ENCODE measurements around the gene F10. TPM values are rescaled to one million over a fixed set of nuclear protein-coding genes. Genes with fewer than 3 reads are reported as not detected.

F10 gene
- total RNA-seq, 1 experiment from 2014 or later = not detected

DNA sequence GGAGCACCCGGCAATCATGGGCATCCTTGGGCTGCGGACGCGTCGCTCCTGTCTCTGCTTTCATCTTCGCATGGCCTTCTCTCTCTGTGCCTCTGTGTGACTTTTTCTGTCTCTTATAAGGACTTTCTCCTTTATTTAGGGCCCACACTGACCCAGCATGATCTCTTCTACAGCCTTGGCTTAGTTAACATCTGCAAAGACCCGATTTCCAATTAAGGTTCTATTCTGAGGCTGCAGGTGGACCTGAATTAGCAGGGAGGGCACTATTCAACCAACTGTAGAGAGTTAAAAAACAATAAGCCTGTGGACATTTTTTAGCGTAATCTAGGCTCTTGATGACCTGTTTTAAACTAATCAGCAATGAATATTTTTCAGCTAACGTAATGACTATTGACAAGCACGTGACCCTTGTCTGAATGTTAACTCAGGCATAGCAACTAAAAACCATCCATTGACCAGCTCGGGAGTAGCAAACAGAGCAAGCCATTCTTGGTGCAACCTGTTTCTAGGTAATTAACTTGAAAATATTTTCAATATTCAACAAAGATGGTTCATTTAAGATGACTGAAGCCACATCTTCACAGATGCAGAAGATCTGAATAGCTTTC lies 15.2 kb downstream of the F10 start:
- DNase-seq (ENCODE audit: low read depth) = no peak

GRCh38 chr13:113138792-113139551 lies 16.4 kb downstream of the F10 start:
- no peak for DNase-seq (ENCODE audit: low read depth)

- DNase-seq (ENCODE audit: low read depth) = no peak
These were observed 17.0 kb downstream of the F10 start for GRCh38 chr13:113139577-113139976.

GRCh38 chr13:113140677-113141600 lies 18.3 kb downstream of the F10 start:
- DNase-seq (ENCODE audit: low read depth) = no peak

GRCh38 chr13:113141601-113141970 lies 19.0 kb downstream of the F10 start:
- DNase-seq (ENCODE audit: low read depth) = no peak

DNA sequence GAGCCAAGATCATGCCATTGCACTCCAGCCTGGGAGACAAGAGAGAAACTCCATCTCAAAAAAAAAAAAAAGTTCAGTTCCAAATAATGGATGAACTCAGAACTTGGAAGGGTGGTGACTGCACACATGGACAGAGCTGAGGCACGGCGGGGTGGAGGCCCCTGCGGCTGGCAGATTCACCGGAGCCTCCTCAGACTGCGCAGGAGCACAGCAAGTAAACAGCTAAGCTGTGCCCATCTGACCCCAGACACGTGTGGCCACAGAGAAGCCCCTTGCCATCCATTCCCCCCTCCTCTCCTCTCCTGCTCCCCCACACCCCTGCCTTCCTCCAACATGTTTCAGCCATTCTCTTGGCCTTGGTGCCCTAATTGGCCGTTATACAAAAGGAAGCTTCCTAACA lies 20.3 kb downstream of the F10 start:
- DNase-seq (ENCODE audit: low read depth) = no peak

GRCh38 chr13:113143466-113144254 lies 21.1 kb downstream of the F10 start:
- no peak for DNase-seq (ENCODE audit: low read depth)

DNA sequence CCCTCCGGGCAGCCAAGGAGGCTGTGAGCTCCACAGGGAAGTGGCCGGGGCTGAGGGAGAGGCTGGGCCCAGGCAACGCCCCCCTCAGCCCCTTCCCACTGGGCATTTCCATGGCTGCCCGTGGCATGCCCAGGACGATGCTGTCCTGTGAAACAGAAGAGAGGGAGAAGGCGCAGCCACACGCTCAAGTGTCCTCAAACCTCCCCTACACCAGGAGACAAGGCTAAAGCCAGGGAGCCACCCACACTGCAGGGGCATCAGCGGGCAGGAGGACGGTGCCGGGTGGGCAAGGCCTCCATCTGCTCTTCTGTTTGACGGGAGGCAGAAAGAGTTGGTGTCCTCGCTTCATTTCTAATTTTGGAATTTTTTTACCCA lies 21.6 kb downstream of the F10 start:
- DNase-seq (ENCODE audit: low read depth) = no peak

DNA sequence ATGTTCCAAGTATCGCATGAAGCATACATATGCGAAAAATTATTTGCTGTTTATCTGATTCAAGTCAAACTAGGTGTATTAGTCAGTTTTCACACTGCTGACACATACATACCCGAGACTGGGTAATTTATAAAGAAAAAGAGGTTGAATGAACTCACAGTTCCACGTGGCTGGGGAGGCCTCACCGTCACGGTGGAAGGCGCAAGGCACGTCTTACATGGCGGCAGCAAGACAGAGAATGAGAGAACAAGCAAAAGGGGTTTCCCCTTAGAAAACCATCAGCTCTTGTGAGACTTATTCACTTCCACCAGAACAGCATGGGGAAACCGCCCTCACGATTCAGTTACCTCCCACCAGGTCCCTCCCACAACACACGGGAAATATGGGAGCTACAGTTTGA lies 22.9 kb downstream of the F10 start:
- no peak for DNase-seq (ENCODE audit: low read depth)

- DNase-seq (ENCODE audit: low read depth) = no peak
These were observed 23.5 kb downstream of the F10 start for GRCh38 chr13:113145911-113146598.

GRCh38 chr13:113146750-113147149 lies 24.2 kb downstream of the F10 start:
- no peak for DNase-seq (ENCODE audit: low read depth)

DNA sequence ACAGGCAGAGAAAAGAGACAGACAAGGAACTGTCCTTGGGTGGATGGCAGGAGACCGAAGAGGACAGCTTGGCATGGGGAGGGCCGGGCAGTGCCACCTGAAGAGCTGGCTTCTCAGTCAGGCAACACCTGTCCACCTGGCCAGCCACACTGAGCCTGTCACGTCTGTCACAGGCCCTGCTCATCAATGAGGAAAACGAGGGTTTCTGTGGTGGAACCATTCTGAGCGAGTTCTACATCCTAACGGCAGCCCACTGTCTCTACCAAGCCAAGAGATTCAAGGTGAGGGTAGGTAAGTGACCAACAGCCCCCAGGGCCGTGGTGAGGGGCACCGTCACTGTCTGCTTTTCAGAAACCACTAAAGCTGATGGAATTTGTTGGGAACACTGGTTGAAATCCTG lies 24.6 kb downstream of the F10 start:
- DNase-seq (ENCODE audit: low read depth) = no peak

- no peak for DNase-seq (ENCODE audit: low read depth)
These were observed 25.8 kb downstream of the F10 start for GRCh38 chr13:113148407-113148806.

DNA sequence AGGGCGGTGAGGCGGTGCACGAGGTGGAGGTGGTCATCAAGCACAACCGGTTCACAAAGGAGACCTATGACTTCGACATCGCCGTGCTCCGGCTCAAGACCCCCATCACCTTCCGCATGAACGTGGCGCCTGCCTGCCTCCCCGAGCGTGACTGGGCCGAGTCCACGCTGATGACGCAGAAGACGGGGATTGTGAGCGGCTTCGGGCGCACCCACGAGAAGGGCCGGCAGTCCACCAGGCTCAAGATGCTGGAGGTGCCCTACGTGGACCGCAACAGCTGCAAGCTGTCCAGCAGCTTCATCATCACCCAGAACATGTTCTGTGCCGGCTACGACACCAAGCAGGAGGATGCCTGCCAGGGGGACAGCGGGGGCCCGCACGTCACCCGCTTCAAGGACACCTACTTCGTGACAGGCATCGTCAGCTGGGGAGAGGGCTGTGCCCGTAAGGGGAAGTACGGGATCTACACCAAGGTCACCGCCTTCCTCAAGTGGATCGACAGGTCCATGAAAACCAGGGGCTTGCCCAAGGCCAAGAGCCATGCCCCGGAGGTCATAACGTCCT lies 26.4 kb downstream of the F10 start:
- DNase-seq (ENCODE audit: low read depth) = no peak

DNA sequence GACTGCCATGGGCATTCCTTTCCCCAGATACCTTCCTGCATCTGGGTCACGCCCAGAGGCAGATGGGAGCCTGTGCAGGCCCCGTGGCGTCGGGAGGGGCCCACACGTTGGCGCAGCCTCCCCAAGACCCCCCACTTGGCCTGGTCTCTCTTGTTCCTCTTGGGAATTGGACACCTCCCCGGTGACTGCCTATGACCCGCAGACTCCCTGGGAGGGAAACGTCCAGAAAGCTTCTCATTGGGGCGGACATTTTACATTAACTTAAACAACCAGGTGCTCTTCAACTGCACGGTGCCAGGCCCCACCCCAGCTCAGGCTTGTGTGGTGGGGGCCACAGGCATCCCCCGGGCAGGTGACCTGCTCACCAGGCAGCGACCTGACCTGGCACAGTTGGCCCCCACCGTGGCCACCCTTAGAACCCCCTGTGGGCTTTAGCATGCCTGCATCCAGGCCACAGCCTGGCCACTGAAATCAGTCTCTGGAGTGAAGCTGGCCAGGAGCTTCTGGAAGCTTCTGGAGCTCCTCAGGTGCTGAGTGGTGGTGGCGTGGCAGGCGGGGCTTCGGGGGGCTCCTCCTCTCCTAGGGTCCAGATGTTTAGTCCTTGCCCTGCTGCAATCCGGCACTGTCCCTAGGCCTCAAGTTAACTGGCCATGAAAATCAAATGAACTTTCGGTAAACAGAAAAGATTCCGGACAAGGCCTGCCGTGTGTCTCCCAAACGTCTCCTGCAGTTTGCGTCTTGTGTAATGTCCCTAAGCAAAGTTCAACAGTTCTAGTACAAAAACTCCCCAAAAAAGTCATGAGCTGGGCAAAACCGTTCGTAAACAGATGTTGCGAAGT lies 27.3 kb downstream of the F10 start:
- no peak for DNase-seq (ENCODE audit: low read depth)

GRCh38 chr13:113150550-113151365 lies 28.2 kb downstream of the F10 start:
- DNase-seq (ENCODE audit: low read depth) = no peak

- DNase-seq (ENCODE audit: low read depth) = no peak
These were observed 29.4 kb downstream of the F10 start for GRCh38 chr13:113151745-113152690.

DNA sequence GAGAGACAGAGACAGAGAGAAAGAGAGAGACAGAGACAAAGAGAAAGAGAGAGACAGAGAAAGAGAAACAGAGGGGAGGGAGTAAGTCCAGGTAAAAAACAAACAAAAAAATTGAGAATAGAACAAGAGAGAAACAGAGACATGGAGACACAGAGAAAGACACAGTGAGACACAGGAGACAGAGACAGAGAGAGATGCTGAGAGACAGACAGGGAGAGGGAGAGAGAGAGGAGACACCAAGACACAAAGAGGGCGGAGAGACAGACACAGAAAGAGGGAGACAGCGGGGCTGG lies 30.0 kb downstream of the F10 start:
- DNase-seq (ENCODE audit: low read depth) = no peak
